Measurements from ENCODE around the gene HOXD10. TPM values are rescaled to one million over a fixed set of nuclear protein-coding genes. Genes with fewer than 3 reads are reported as not detected.

Gene HOXD10
- total and polyA plus RNA-seq, 2 of the 13 experiments (the other 11 are each of a cell fraction or from before 2014, with no cell fraction given), result not detected

DNA sequence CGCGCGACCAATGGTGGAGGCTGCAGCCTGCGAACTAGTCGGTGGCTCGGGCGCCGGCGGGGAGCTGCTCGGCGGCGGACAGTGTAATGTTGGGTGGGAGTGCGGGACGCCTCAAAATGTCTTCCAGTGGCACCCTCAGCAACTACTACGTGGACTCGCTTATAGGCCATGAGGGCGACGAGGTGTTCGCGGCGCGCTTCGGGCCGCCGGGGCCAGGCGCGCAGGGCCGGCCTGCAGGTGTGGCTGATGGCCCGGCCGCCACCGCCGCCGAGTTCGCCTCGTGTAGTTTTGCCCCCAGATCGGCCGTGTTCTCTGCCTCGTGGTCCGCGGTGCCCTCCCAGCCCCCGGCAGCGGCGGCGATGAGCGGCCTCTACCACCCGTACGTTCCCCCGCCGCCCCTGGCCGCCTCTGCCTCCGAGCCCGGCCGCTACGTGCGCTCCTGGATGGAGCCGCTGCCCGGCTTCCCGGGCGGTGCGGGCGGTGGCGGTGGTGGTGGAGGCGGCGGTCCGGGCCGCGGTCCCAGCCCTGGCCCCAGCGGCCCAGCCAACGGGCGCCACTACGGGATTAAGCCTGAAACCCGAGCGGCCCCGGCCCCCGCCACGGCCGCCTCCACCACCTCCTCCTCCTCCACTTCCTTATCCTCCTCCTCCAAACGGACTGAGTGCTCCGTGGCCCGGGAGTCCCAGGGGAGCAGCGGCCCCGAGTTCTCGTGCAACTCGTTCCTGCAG is 6.3 kb downstream of the HOXD10 start, which contains the start of gene HOXD9:
HOXD9 (plus strand) TSS at position 37 of the 728 bp plus-strand sequence; CDS start at position 87, 50 bp downstream.
- Histone ChIP-seq H3K79me2 (ENCODE audit: insufficient read depth, low read length) (no peaks in the 10 kb centered on the region), H2AFZ (ENCODE audit: low read length) (no peak within 1 kb of the TSS), H3K4me3 (replicated peaks in 1 of 3; ENCODE audit: insufficient read depth in 1 of 3, low read depth in 2 of 3, low read length in 3 of 3) (no peak within 1 kb of the TSS), H3K9me3 (ENCODE audit: low read length) (no peaks in the 10 kb centered on the region), H3K36me3 (replicated peaks in 1 of 2; ENCODE audit: control insufficient read depth in 1 of 2, insufficient read depth in 2 of 2, low read length in 2 of 2) (no peaks in the 10 kb centered on the region), H3K4me2 (ENCODE audit: low read depth, low read length) (no peak within 1 kb of the TSS), H3K27ac (ENCODE audit: extremely low read length, insufficient read depth, low read length) (no peak within 1 kb of the TSS), H4K20me1 (ENCODE audit: insufficient read depth, low read length) (no peaks in the 10 kb centered on the region; the same call in 1 of the 2 replicates), H3K9ac (ENCODE audit: insufficient read depth, low read depth, low read length) (no peak within 1 kb of the TSS), H3K4me1 (ENCODE audit: insufficient read depth, low read length) (no peaks in the 10 kb centered on the region), H3K27me3 (ENCODE audit: control insufficient read depth in 1 of 2, insufficient read depth in 2 of 2, low read length in 2 of 2) (peaks cover 18 to 92% of the 10 kb centered on the region in 2 experiments)
- intact Hi-C loops (cut with micrococcal nuclease; ENCODE audit: unreplicated experiment), result no loop called here
- BruUV-seq (replicated peaks), result no TSS peak
- WGBS (ENCODE audit: low lambda C conversion rate), result 63% methylated on average over 66 of the region's 84 CpGs
- FAIRE-seq, result no peak
- ATAC-seq, result peak; percentile 16; the same call in 1 of the 3 replicates
- ChIA-PET CTCF (ENCODE audit: low intra/inter-chr PET ratio, low total read pairs) (no interaction called here), POLR2A (no interaction called here)
- TF ChIP-seq ZFX (CRISPR knock-in tag; IDR thresholded peaks at IDR 0.05; ENCODE audit: low read depth) (no peak), RCOR2 (CRISPR knock-in tag; IDR thresholded peaks at IDR 0.05) (no peak), ZNF709 (CRISPR knock-in tag; IDR thresholded peaks at IDR 0.05) (no peak), ZSCAN30 (CRISPR knock-in tag; IDR thresholded peaks at IDR 0.05) (no peak), ZNF33B (CRISPR knock-in tag; IDR thresholded peaks at IDR 0.05) (no peak), ZNF567 (CRISPR knock-in tag; IDR thresholded peaks at IDR 0.05; ENCODE audit: borderline replicate concordance) (no peak), TOE1 (CRISPR knock-in tag; IDR thresholded peaks at IDR 0.05) (no peak), SMYD3 (CRISPR knock-in tag; IDR thresholded peaks at IDR 0.05) (no peak), ZMYM4 (CRISPR knock-in tag; IDR thresholded peaks at IDR 0.05) (no peak), TCF12 (IDR thresholded peaks at IDR 0.05) (no peak), TCF12 (CRISPR knock-in tag; IDR thresholded peaks at IDR 0.05) (no peak), MEF2D (CRISPR knock-in tag; IDR thresholded peaks at IDR 0.05) (no peak)
- TF ChIP-seq, protein P1, sequence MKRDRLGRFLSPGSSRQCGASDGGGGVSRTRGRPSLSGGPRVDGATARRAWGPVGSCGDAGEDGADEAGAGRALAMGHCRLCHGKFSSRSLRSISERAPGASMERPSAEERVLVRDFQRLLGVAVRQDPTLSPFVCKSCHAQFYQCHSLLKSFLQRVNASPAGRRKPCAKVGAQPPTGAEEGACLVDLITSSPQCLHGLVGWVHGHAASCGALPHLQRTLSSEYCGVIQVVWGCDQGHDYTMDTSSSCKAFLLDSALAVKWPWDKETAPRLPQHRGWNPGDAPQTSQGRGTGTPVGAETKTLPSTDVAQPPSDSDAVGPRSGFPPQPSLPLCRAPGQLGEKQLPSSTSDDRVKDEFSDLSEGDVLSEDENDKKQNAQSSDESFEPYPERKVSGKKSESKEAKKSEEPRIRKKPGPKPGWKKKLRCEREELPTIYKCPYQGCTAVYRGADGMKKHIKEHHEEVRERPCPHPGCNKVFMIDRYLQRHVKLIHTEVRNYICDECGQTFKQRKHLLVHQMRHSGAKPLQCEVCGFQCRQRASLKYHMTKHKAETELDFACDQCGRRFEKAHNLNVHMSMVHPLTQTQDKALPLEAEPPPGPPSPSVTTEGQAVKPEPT (CRISPR knock-in tag; IDR thresholded peaks at IDR 0.05; ENCODE audit: low read depth), result no peak
- TF ChIP-seq, protein P2, sequence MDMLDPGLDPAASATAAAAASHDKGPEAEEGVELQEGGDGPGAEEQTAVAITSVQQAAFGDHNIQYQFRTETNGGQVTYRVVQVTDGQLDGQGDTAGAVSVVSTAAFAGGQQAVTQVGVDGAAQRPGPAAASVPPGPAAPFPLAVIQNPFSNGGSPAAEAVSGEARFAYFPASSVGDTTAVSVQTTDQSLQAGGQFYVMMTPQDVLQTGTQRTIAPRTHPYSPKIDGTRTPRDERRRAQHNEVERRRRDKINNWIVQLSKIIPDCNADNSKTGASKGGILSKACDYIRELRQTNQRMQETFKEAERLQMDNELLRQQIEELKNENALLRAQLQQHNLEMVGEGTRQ (IDR thresholded peaks at IDR 0.05; ENCODE audit: low read depth, low read length), result no peak
- TF ChIP-seq, protein P2 (CRISPR knock-in tag; IDR thresholded peaks at IDR 0.05; ENCODE audit: borderline replicate concordance), result no peak
- DNase-seq (ENCODE audit: low spot score), result no peak
- in situ Hi-C loops (cut with HindIII; ENCODE audit: extremely low pct_ligation_motif_present, low pct_unique_long_range_greater_than_20kb), result no loop called here

All from HepG2 (cell line).